ENCODE data around the gene ELF4.

Gene ELF4

GRCh38 chrX:130085551-130086446, 24.5 kb downstream of the ELF4 start:
- in situ Hi-C loops (cut with MboI; ENCODE audit: low sequenced_read_pairs) = no loop called here

- in situ Hi-C loops (cut with MboI; ENCODE audit: low sequenced_read_pairs) = no loop called here
Observed at GRCh38 chrX:130084631-130085237, 25.6 kb downstream of the ELF4 start.

- in situ Hi-C loops (cut with MboI; ENCODE audit: low sequenced_read_pairs) = no loop called here
Observed at GRCh38 chrX:130083656-130084382, 26.5 kb downstream of the ELF4 start.

GRCh38 chrX:130083107-130083490, 27.2 kb downstream of the ELF4 start:
- in situ Hi-C loops (cut with MboI; ENCODE audit: low sequenced_read_pairs) = no loop called here

GRCh38 chrX:130082244-130083106, 27.8 kb downstream of the ELF4 start:
- in situ Hi-C loops (cut with MboI; ENCODE audit: low sequenced_read_pairs) = no loop called here

GRCh38 chrX:130081421-130082045, 28.8 kb downstream of the ELF4 start:
- in situ Hi-C loops (cut with MboI; ENCODE audit: low sequenced_read_pairs) = no loop called here

- in situ Hi-C loops (cut with MboI; ENCODE audit: low sequenced_read_pairs) = no loop called here
Observed at GRCh38 chrX:130080791-130081367, 29.4 kb downstream of the ELF4 start.

GRCh38 chrX:130079824-130080406, 30.4 kb downstream of the ELF4 start:
- in situ Hi-C loops (cut with MboI; ENCODE audit: low sequenced_read_pairs) = loop anchor here (10.0 kb wide), 1 partner anchor 45 kb away; no protein-coding TSS in a partner anchor

GRCh38 chrX:130075777-130076176, 34.5 kb downstream of the ELF4 start:
- in situ Hi-C loops (cut with MboI; ENCODE audit: low sequenced_read_pairs) = loop anchor here (10.0 kb wide), 1 partner anchor 49 kb away; no protein-coding TSS in a partner anchor

GRCh38 chrX:130072345-130072740, 38.0 kb downstream of the ELF4 start:
- in situ Hi-C loops (cut with MboI; ENCODE audit: low sequenced_read_pairs) = loop anchor here (10.0 kb wide), 1 partner anchor 52 kb away; no protein-coding TSS in a partner anchor

GRCh38 chrX:130071611-130072344, 38.5 kb downstream of the ELF4 start:
- in situ Hi-C loops (cut with MboI; ENCODE audit: low sequenced_read_pairs) = loop anchor here (10.0 kb wide), 1 partner anchor 53 kb away; no protein-coding TSS in a partner anchor

GRCh38 chrX:130066975-130067615, 43.2 kb downstream of the ELF4 start:
- in situ Hi-C loops (cut with MboI; ENCODE audit: low sequenced_read_pairs) = loop anchor here (10.0 kb wide), 1 partner anchor 452 kb away; no protein-coding TSS in a partner anchor

- in situ Hi-C loops (cut with MboI; ENCODE audit: low sequenced_read_pairs) = loop anchor here (10.0 kb wide), 1 partner anchor 446 kb away; no protein-coding TSS in a partner anchor
Observed at GRCh38 chrX:130060122-130061069, 49.9 kb downstream of the ELF4 start.

GRCh38 chrX:130058652-130059051, 51.6 kb downstream of the ELF4 start:
- in situ Hi-C loops (cut with MboI; ENCODE audit: low sequenced_read_pairs) = loop anchor here (10.0 kb wide), 1 partner anchor 134 kb away; no protein-coding TSS in a partner anchor

- in situ Hi-C loops (cut with MboI; ENCODE audit: low sequenced_read_pairs) = loop anchor here (10.0 kb wide), 1 partner anchor 132 kb away; no protein-coding TSS in a partner anchor
Observed at GRCh38 chrX:130057209-130057608, 53.1 kb downstream of the ELF4 start.

GRCh38 chrX:130055899-130056298, 54.4 kb downstream of the ELF4 start:
- in situ Hi-C loops (cut with MboI; ENCODE audit: low sequenced_read_pairs) = loop anchor here (10.0 kb wide), 1 partner anchor 131 kb away; no protein-coding TSS in a partner anchor
